Measurements from ENCODE around the gene RXRA. TPM values are rescaled to one million over a fixed set of nuclear protein-coding genes. Genes with fewer than 3 reads are reported as not detected.

The RXRA gene
- total RNA-seq, 4 donors from 2014 or later, result 39.4 to 81.3 (median 67.4) TPM

- no peak for TF ChIP-seq POLR2A (IDR thresholded peaks at IDR 0.05)
- no peak for TF ChIP-seq CTCF (IDR thresholded peaks at IDR 0.05)
- WGBS, 2 donors, result 77 to 93% methylated on average over 13 of the region's 13 CpGs
- no peaks in the 10 kb centered on the region for H3K36me3 ChIP-seq
- peaks cover 77 to 93% of the 10 kb centered on the region in 2 donors for H3K4me1 ChIP-seq
- no peaks in the 10 kb centered on the region for H3K9me3 ChIP-seq
- H3K4me3 ChIP-seq (replicated peaks in 1 of 3), result no peak overlapping the region
- H3K27ac ChIP-seq, result peak overlapping the region in 1 of 3 donors; percentile 46
- intact Hi-C loops (cut with DNase I), result no loop called here
- no peak for DNase-seq
- H3K27me3 ChIP-seq, result no peaks in the 10 kb centered on the region
Observed at GRCh38 chr9:134373269-134373668, 47.0 kb downstream of the RXRA start.

GRCh38 chr9:134373953-134374300 lies 47.7 kb downstream of the RXRA start:
- Histone ChIP-seq H3K27ac (peak overlapping the region in 2 of 3 donors; percentile 76 to 78), H3K36me3 (no peaks in the 10 kb centered on the region)

GRCh38 chr9:134374301-134375010 lies 48.2 kb downstream of the RXRA start:
- H3K36me3 ChIP-seq, result no peaks in the 10 kb centered on the region
- WGBS, 2 donors, result 77 to 83% methylated on average over 18 to 20 of the region's 21 CpGs
- TF ChIP-seq POLR2A (IDR thresholded peaks at IDR 0.05), result no peak
- no peak for TF ChIP-seq CTCF (IDR thresholded peaks at IDR 0.05)
- DNase-seq, result peak; percentile 54 to 59
- no peaks in the 10 kb centered on the region for H3K9me3 ChIP-seq
- peak overlapping the region in 2 of 3 donors; percentile 76 to 78 for H3K27ac ChIP-seq
- intact Hi-C loops (cut with DNase I), result no loop called here
- peaks cover 87 to 100% of the 10 kb centered on the region in 2 donors for H3K4me1 ChIP-seq
- H3K27me3 ChIP-seq, result no peaks in the 10 kb centered on the region
- no peak overlapping the region for H3K4me3 ChIP-seq (replicated peaks in 1 of 3)

More at GRCh38 chr9:134373953-134374300, 47.7 kb downstream of the RXRA start:
- H3K27me3 ChIP-seq, result no peaks in the 10 kb centered on the region
- no peak for TF ChIP-seq CTCF (IDR thresholded peaks at IDR 0.05)
- TF ChIP-seq POLR2A (IDR thresholded peaks at IDR 0.05), result no peak
- no peaks in the 10 kb centered on the region for H3K9me3 ChIP-seq
- intact Hi-C loops (cut with DNase I), result no loop called here
- peaks cover 83 to 96% of the 10 kb centered on the region in 2 donors for H3K4me1 ChIP-seq
- no peak for DNase-seq
- WGBS, 2 donors, result 94% methylated on average over 12 to 16 of the region's 17 CpGs
- H3K4me3 ChIP-seq (replicated peaks in 1 of 3), result no peak overlapping the region

GRCh38 chr9:134375011-134375390 lies 48.7 kb downstream of the RXRA start:
- no peaks in the 10 kb centered on the region for H3K27me3 ChIP-seq
- H3K27ac ChIP-seq, result peak overlapping the region; percentile 5 to 78 (median 76)
- H3K36me3 ChIP-seq, result no peaks in the 10 kb centered on the region
- H3K4me3 ChIP-seq (replicated peaks in 1 of 3), result no peak overlapping the region
- no peaks in the 10 kb centered on the region for H3K9me3 ChIP-seq
- H3K4me1 ChIP-seq, result peaks cover 85 to 100% of the 10 kb centered on the region in 2 donors
- 44 to 79% methylated on average over 5 of the region's 6 CpGs for WGBS, 2 donors
- TF ChIP-seq CTCF (IDR thresholded peaks at IDR 0.05) (no peak), POLR2A (IDR thresholded peaks at IDR 0.05) (no peak)
- peak in 1 of 2 donors; percentile 45 for DNase-seq
- intact Hi-C loops (cut with DNase I), result no loop called here

All from thyroid gland (tissue), 4 donors.